ENCODE data around the gene GINS1.

GINS1 gene

DNA sequence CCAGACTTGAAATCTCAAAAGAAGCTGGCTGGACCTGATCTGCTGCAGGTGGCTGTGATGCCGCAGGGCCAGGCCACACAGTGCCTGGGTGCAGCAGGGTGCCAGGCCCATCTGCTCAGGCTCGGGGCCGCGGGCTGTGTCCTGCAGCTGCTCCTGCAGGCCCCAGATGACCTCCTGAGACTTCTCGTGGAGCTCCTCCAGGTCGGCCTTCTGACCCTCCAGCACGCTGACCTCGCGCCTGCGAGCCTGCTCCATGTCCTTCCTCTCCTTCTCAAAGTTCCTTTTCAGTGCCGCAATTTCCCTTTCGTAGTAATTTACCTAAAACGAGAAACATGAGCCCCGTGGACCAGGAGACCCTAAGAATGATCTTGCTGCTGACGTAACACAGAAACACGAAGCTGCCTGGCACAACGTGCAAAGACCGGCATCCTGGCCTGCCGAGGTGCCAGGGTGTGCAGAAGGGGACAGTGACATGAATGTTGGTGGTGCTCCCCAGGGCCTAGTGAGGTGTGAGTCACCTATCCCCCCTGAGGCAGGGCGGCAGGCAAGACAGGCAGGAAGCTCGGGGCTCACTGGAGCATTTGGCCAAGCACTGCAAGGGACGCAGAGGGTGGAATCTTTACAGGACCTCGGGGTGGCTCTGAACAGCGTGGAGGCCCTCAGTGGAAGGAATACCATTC lies 71.6 kb downstream of the GINS1 start:
- DNase-seq: no peak

DNA sequence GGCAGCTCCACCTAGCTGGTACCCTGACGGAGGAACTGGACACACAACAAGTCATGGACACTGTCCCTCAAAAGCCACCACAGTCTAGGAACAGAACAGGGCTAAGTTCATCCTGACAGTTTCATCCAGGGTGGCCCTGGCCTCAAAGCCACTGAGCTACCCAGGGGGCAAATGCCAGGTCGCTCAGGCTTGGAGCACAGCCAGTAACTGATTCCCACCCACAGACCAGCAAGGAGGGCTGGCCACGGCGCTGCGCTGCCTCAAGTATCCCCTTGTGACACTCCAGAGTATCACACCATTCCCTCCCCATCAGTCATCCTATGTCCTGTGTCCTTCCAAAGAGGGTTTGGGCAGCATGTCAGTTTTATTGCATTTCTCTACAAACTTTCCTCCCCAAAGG lies 72.2 kb downstream of the GINS1 start:
- DNase-seq: no peak

DNA sequence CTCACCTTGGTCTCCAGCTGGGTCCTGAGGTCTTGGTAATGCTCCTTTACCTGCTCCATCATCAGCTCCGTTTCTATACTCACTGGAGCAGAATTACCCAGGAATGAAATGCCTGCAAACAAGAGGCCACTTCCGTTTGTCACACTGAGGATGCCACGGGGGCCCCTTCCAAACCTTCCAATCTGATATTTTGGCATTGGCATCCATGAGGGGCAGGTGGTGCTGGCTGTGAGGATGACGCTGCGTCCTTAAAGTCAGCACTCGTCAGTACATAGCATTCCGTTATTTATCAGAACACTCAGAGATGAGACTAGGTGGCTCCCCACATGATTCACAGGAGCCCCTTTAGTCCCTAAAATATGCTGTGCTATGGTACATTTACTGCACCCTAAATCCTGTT lies 72.7 kb downstream of the GINS1 start:
- DNase-seq: no peak

DNA sequence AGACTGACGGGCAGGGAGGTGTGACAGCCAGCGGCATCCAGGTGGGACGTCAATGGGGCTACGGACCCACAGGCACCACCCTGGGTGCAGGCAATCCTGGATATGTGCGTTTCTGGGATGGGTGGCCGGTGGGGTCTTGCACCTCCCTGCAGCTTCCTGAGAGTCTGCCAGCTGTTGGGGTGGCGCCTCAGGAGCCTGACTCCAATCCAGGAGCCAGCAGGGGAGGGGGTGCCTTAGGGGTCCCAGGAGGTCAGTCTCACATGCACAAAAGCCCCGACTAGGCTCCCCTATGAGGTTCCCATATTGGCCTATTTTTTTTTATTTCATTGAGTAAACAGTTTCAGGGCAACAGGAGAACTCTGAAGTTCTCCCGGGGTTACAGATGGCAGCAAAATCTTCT lies 73.3 kb downstream of the GINS1 start:
- no peak for DNase-seq

DNA sequence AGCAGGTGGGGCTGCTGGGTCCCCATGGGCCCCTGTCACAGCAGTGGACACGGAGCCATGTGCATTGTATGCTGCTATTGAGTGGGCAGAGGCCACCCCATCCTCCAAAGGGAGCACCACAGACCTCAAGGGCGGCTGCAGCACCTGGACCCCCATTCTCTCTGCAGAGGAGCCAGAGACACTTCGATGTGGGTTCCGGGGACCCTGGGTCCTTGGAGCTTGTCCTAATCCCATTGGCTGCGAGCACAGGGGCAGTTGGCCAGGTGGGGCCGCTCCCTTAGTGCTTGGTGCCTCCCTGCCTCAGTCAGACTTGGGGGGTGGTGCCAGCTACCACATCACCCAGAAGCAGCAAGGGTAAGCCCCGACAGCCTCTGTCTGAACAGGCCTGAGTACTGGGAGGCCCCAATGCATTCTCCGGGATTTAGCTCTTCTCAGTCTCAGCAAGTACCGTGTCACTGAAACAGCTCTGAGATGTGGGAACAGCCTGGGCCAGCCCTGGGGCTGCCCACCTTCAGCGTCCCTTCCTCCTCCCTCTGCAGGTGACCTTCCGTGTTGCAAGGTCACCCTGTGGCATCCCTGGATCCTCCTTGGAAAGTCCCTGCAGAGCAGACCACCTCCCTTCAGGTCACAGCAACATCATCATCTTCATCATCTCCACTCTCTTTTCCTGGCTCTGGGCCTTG lies 73.9 kb downstream of the GINS1 start:
- DNase-seq: no peak

DNA sequence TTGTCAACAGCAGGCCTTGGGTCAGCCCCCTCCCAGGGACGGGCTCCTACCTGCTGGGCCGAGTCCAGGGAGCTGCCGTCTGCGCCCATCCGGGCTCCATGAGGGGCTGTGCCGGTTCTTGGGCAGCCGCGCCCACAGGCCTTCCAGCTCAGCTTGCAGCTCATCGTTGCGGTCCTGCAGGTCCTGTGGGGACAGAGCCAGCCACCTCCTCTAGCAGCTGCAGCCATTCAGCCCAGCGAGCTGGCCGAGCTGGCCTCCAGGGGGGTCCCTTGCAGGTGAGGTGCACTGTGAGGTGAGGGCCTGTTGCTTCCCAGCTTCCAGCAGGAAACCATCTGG lies 74.4 kb downstream of the GINS1 start:
- DNase-seq: no peak

DNA sequence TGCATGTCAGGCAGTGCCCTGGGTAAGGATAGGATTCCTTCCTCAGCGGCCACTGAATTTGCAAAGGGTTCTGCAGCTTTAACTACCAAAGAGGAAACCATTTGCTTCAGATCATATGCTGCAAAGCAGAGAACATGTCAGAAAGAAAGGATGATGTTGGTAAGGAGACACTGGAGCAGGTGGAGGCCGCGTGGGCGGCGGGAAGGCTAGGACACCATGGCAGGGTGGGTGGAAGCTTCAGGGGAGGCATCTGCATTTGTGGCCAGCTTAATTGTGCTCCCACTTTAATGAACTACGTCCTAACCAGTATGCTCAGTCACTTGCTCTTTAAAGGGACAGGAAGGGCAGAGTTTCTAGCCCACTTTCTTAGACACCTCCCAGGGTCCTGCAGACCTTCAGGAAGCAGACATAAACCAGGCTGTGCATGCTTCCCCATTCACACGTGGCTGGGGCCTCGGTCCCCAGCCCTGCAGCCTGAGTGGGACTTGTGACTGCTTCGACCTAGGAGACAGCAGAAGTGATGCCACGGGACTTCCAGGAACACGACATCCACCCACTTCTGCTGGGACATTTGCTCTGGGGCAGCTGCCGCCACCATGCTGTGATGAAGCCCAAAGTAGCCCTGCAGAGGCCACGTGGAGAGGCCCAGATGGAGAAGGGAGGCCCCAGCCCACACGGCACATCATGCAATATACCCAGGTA lies 76.1 kb downstream of the GINS1 start:
- no peak for DNase-seq

DNA sequence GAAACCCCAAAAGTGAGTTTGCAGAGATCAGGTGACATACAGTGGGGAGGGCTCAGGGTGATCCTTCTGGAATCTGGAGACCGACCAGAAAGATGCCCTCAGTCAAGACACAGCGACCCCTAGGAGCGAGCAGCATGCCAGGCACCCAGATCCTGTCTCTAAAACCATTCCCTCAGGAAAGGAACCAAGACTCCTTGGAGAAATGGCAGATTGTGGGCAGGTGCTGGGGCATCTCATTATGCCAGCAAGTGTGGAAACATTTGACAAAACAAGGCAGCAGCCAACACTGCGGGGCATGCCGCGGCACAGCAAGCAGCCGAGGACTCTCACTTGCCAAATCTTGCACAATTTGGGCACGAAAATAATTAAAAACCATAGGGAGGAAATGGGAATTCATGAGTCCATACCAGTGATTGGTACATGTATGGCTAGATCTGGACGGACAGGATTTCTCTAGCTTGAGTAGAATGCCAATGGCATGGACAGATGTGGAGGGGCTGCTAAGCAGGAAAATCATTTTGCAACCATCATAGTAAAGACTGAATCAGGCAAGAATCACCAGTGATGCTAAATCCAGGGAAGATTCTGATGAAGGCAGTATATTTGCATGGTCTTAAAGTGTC lies 76.9 kb downstream of the GINS1 start:
- DNase-seq: no peak

DNA sequence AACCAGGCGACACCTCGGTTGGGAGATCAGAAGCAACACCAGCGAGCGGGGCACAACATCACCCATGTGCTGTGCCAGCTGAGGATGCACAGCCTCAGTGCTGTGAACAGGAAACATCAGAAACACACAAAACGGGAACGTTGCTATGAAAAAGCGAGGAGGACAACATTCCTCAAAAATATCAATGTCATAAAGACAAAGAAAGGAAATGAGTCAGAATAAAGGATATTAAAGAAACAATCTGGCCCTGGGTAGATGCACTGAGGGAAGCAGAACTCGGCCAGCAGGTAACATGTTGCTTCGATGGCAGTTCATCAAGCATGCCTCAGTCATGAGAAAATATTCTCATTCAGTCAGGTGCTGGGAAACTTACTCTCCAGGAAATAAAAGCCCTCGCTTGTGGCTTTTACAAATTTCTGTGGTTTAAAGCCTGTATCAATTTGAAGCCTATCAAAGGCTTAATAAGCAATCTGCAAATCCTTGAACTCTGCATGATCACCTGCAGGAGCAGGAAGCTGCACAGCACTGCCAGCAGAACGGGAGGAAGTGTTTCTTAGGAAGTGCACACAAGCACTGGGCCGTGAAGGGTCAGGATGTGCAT lies 77.5 kb downstream of the GINS1 start:
- no peak for DNase-seq

DNA sequence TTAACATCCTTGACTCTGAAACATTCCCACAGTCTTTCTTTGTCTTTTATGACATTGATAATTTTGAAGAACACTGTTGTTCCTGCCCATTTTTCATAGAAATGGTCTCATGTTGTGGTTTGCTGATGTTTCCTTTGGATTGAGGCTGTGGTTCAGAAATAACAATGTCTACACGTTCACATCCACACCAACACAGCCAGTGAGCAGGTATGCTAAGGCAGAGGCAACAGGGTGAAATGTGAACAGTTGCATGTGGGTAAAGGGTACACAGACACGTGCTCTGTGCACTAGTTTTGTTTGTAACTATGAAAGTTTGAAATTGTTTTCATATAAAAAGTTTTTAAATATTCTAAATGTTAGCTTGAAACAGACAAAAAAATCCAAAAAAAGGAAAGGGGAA lies 78.4 kb downstream of the GINS1 start:
- DNase-seq: no peak

DNA sequence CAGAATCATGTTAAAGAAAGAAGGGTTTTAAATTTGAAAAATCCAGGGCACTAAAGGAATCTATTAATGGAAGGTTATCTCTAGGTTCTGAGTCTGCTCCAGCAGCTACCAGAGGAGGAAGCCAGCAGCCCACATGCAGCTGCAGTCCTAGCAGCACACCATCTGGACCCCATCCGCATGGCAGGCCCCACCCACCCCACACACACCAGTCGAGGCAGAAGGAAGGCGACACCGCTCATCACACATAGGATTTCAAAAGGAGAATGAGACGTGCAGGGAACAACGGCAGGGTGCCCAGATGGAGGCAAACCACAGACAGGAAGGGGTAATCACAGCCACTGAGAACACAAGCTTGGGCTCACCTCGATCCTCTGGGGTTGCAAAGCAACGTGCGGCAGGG lies 78.9 kb downstream of the GINS1 start:
- DNase-seq: no peak

DNA sequence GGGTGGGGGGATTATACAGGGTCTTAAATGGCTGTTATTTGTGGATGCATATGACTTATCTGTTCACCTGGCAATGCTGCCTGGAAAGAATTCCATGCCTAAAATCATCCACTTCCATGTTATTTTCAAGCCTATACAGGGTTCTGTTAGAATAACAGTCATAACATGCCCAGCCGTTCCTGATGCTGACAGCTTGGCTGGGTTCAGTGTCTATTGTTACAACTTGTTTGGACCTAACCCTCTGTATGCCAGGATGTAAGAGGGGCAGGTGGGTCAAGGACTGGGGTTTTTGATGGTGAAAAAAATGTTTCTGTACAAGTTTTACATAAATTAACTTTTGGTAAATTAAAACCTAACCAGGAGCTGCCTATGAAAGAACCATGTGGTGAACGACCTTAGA lies 79.8 kb downstream of the GINS1 start:
- no peak for DNase-seq

DNA sequence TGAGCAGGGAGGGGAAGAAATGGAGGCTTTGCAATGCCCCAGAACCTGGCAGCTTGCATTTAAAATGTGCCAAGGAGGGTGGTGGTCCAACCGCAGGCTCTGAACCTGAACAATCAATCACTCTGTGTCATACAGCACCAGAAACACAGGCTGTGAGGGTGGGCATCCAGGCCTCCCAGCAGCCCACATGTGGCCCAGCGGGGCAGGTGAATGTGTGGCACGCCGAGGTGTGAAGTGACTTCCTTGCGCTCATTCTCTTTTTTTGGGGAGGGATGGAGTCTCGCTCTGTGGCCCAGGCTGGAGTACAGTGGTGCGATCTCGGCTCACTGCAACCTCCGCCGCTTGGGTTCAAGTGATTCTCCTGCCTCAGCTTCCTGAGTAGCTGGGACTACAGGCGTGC lies 80.5 kb downstream of the GINS1 start:
- DNase-seq: no peak

DNA sequence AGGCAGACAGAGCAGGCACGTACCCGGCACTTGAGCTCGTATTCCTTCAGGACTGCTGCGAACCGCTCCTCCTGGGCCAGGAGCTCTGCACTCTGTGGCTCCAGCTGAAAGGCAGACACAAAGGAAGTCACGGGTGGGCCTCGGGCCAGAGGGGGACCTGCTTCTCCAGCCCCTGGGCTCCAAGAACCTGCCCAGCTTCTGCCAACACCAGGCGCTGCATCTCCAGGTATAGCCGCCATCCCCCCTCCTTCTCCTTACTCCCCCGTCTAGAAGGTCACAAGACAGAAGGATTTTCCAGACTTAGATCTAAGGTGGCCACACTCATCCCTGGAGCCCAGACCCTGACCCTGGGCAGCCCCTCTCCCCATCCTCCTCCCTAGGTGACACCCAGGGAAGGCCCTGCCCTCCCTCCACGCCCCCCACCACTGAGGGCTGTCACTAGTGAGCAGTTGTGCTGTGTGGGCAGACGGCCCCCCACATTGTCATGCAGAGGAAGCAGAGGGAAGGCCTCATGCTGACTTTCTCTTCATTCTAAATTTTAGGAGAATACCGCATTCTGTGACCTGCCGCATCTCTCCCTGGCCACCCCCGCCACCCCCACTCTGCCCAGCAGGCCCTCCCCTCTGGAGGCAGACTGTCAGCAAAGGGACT lies 81.9 kb downstream of the GINS1 start:
- DNase-seq: no peak

DNA sequence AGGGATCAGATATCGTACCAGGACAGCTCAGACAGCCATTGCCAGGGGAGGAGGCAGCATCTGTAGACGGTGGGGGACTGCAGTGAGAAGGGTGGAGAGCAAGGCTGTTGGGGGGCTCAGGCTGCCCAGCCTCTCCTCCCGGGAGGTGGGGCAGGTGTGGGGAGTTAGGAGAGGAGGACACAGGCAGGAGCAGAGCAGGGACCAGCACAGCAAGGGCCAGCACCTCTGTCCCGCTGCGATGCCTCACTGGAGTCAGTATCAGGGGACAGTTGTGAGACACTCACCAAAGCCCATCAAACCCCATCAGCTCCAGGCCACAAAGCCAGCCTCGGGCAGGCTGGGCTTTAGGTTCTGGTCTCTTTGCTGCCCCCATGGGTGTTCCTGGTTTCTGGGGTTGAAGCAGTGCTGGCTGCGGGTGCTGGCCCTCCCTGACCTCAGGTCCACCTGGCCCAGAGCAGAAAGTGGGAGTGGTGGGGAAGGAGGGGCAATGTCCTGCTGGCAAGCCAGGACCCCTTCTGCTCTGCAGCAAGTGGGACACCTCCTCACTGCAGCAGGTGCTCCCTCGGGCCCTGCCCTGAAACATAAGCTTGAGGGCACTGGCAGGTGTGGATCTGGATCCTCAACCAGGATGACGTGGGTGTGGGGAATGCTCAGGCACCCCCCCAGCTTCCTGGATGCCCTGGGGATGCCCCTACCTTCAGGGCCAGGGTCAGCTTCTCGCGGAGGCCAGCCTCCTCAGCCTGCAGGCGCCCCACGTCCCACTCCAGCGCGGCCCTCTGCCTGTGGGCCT lies 83.4 kb downstream of the GINS1 start:
- no peak for DNase-seq

DNA sequence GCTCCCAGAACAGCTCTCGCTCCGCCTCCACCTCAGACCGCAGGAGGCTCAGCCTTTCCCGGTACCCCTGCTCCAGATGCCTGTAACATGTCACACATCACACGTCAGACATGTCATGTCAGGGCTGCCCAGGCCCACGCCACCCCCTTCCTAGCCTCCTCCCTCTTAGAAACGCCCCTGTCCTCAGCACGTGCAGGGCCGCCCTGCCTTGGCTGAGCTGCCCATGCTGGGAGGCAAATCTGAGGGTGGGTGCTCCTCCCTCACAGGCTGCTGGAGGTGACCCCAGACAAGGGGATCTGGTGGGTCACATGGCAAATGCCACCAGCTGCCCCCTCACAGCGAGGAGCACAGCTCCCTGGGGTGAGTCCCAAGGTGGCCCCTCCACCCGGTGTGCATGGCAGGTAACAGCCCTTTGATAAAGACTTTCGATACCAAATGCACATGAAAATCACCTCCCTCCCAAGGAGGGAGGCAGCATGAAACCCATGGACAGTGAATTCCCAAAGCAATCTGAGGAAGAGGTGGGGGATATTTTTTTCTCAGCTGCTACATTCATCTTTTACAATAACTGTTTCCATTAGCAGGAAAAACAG lies 84.1 kb downstream of the GINS1 start:
- no peak for DNase-seq

DNA sequence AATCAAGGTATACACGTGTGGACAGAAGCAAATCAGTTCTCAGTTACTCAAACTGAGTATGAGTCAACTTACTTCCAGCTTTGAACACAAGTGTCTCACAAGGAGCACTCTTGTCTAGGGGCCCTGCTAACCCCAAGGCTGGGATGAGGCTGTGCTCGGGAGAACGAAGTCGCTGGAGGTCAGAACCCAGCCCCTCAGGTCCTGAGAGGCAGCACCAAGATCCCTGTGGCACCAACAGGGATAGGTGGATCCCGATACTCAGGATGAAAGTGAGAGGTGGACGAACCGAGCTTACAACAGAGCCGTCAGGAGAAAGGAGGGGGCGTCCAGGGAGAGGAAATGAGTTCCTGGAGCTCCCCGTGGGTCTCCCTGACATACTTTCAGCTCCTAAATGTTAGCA lies 85.7 kb downstream of the GINS1 start:
- no peak for DNase-seq

DNA sequence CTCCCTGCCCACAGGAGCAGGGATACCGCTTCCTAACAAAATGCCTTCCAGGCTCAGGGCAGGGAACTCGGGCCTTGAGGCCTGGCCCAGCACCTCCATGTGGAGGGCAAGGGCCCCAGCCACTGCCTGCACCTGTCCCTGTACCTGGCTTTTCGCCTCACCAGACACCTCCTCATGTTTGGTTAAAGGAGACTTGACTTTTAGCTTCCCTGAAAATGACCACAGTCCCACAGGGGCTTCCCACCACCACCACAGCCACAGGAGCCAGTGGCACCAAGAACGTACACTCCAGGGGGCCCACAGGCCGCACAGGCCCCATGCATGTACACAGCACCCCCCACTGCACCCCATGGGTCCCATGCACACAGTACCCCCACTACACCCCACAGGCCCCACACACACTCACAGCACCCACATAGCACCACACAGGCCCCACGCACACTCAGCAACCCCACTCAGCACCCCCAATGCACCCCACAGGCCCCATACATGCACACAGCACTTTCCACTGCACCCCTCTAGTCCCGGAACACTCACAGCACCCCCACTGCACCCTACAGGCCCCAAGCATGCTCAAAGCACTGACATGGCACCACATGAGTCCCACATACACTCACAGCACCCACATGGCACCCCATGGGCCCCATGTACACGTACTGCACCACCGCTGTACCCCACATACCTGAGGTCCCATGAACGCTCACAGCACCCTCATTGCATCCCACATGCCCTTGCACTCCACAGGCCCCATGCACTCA lies 86.5 kb downstream of the GINS1 start:
- DNase-seq: no peak

DNA sequence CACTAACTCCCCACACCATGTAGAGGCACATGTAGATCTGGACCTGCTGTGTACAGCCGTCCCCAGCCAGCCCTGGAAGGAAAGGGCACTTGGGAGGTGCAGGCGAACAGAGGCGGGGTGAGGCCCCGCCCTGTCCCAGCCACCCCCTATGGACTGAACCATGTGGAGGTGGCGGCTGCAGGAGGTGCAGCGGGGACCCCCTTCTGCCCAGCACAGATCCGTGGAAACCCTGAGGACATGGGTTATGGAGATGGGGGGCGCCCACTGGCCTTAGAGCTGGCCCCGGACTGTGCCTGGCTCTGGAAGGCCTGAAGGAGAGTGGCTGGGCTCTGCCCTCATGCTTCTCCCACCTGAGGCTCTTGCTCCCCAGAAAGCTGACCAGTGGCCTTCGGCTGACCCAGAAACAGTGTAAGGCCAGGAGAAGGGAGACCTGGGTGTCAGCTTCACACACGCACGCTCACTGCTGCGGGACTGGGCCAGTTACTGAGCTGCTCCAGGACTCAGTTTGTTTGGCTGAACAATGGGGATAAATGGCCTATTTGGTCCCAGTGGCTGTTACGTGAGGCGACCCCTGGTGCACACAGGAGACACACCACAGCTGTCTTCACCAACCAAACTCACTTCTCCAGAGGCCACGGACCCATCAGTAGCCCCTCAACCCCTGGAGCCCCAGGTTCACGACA lies 87.2 kb downstream of the GINS1 start:
- DNase-seq: no peak

DNA sequence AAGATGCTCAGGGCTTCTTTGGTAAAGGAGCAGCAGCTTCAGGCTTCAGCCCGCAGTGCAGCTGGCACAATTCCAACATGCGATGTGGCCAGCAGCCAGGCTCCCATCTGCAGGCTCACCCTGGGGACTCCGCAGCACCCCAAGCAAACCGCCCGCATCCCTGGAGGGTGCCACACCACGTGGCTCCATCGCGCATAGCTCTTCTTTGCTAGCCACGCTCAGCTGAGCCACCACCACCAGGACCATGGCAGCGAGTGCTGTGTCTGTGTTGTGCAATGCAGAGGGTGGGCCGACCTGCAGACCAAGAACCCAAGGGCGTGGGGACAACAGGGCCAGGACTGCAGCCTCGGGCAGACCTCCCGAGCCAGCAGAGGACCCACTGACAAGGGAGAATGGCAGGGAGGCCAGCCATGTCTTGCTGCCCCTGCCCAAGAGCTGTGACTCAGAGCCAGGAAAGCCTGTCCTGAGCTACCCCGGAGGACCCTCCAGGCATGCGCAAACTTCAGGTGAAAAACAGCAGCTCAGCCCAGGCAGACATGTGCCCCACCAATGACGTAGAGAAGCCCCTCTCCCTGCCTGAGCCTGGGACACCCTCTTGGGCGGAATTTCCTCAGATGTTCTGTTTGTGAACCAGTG lies 87.8 kb downstream of the GINS1 start:
- no peak for DNase-seq
